ENCODE measurements around the gene FAM83F. TPM values are rescaled to one million over a fixed set of nuclear protein-coding genes. Genes with fewer than 3 reads are reported as not detected.

FAM83F gene
- total RNA-seq, 1 experiment from 2014 or later: 43.1 TPM

- DNase-seq (ENCODE audit: low spot score) (no peak), ATAC-seq (no peak)
- Mint-ChIP-seq H3K4me1 (peaks cover 11% of the 10 kb centered on the region), H3K4me3 (no peak overlapping the region), H3K9me3 (no peaks in the 10 kb centered on the region), H3K27ac (no peak overlapping the region), H3K36me3 (peaks cover 23% of the 10 kb centered on the region), H3K27me3 (ENCODE audit: low read depth) (no peaks in the 10 kb centered on the region)
- CTCF ChIA-PET: interaction anchor here (1.0 to 2.8 kb wide), 4 partner anchors 12 to 89 kb away, joined by 3 to 13 read pairs (median 6); partner anchors contain the start of gene FAM83F
- no peak for TF ChIP-seq KAT7 (CRISPR knock-in tag; IDR thresholded peaks at IDR 0.05; ENCODE audit: borderline replicate concordance)
- TF ChIP-seq GABPB1 (CRISPR knock-in tag; IDR thresholded peaks at IDR 0.05): no peak
- TF ChIP-seq, protein P1, sequence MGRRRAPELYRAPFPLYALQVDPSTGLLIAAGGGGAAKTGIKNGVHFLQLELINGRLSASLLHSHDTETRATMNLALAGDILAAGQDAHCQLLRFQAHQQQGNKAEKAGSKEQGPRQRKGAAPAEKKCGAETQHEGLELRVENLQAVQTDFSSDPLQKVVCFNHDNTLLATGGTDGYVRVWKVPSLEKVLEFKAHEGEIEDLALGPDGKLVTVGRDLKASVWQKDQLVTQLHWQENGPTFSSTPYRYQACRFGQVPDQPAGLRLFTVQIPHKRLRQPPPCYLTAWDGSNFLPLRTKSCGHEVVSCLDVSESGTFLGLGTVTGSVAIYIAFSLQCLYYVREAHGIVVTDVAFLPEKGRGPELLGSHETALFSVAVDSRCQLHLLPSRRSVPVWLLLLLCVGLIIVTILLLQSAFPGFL (CRISPR knock-in tag; IDR thresholded peaks at IDR 0.05; ENCODE audit: borderline replicate concordance): no peak
- TF ChIP-seq TEAD4 (CRISPR knock-in tag; IDR thresholded peaks at IDR 0.05): no peak
- no peak for TF ChIP-seq OVOL2 (CRISPR knock-in tag; IDR thresholded peaks at IDR 0.05; ENCODE audit: borderline replicate concordance)
- POLR2A ChIA-PET: interaction anchor here (1.2 kb wide), 1 partner anchor 12 kb away, joined by 3 read pairs; no protein-coding TSS in a partner anchor
Observed at GRCh38 chr22:40021401-40022000, 26.7 kb downstream of the FAM83F start.

- peaks cover 11% of the 10 kb centered on the region for H3K4me1 Mint-ChIP-seq
- ChIA-PET POLR2A (interaction anchor here (1.2 kb wide), 1 partner anchor 13 kb away, joined by 3 read pairs; no protein-coding TSS in a partner anchor), CTCF (interaction anchor here (1.3 to 4.1 kb wide), 10 partner anchors 13 to 274 kb away, joined by 3 to 146 read pairs (median 14); no protein-coding TSS in a partner anchor)
- no peaks in the 10 kb centered on the region for H3K27me3 Mint-ChIP-seq (ENCODE audit: low read depth)
- H3K9me3 Mint-ChIP-seq: no peaks in the 10 kb centered on the region
- H3K36me3 Mint-ChIP-seq: peaks cover 23% of the 10 kb centered on the region
- no peak for TF ChIP-seq FOXK1 (CRISPR knock-in tag; IDR thresholded peaks at IDR 0.05)
- no peak for TF ChIP-seq HMGA2 (CRISPR knock-in tag; IDR thresholded peaks at IDR 0.05)
- no peak for TF ChIP-seq GTF2I (CRISPR knock-in tag; conservative IDR thresholded peaks at IDR 0.05)
- TF ChIP-seq, protein P2, sequence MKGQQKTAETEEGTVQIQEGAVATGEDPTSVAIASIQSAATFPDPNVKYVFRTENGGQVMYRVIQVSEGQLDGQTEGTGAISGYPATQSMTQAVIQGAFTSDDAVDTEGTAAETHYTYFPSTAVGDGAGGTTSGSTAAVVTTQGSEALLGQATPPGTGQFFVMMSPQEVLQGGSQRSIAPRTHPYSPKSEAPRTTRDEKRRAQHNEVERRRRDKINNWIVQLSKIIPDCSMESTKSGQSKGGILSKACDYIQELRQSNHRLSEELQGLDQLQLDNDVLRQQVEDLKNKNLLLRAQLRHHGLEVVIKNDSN (CRISPR knock-in tag; IDR thresholded peaks at IDR 0.05): no peak
- no peak overlapping the region for H3K4me3 Mint-ChIP-seq
- ATAC-seq (no peak), DNase-seq (ENCODE audit: low spot score) (no peak)
- peak overlapping the region; percentile 63 for H3K27ac Mint-ChIP-seq
Observed at GRCh38 chr22:40022536-40023240, 27.9 kb downstream of the FAM83F start.

- H3K4me3 Mint-ChIP-seq: no peak overlapping the region
- TF ChIP-seq PRRX2 (CRISPR knock-in tag; IDR thresholded peaks at IDR 0.05) (no peak), SP1 (CRISPR knock-in tag; conservative IDR thresholded peaks at IDR 0.05) (no peak), MYBL2 (CRISPR knock-in tag; IDR thresholded peaks at IDR 0.05) (no peak), ZNF671 (CRISPR knock-in tag; IDR thresholded peaks at IDR 0.05) (no peak), ZSCAN18 (CRISPR knock-in tag; IDR thresholded peaks at IDR 0.05) (no peak), TEAD4 (CRISPR knock-in tag; IDR thresholded peaks at IDR 0.05) (no peak), EMX1 (CRISPR knock-in tag; IDR thresholded peaks at IDR 0.05) (no peak), ZNF317 (CRISPR knock-in tag; IDR thresholded peaks at IDR 0.05; ENCODE audit: borderline replicate concordance, low read depth) (no peak), MXD4 (CRISPR knock-in tag; IDR thresholded peaks at IDR 0.05; ENCODE audit: borderline replicate concordance) (no peak)
- TF ChIP-seq, protein P3, sequence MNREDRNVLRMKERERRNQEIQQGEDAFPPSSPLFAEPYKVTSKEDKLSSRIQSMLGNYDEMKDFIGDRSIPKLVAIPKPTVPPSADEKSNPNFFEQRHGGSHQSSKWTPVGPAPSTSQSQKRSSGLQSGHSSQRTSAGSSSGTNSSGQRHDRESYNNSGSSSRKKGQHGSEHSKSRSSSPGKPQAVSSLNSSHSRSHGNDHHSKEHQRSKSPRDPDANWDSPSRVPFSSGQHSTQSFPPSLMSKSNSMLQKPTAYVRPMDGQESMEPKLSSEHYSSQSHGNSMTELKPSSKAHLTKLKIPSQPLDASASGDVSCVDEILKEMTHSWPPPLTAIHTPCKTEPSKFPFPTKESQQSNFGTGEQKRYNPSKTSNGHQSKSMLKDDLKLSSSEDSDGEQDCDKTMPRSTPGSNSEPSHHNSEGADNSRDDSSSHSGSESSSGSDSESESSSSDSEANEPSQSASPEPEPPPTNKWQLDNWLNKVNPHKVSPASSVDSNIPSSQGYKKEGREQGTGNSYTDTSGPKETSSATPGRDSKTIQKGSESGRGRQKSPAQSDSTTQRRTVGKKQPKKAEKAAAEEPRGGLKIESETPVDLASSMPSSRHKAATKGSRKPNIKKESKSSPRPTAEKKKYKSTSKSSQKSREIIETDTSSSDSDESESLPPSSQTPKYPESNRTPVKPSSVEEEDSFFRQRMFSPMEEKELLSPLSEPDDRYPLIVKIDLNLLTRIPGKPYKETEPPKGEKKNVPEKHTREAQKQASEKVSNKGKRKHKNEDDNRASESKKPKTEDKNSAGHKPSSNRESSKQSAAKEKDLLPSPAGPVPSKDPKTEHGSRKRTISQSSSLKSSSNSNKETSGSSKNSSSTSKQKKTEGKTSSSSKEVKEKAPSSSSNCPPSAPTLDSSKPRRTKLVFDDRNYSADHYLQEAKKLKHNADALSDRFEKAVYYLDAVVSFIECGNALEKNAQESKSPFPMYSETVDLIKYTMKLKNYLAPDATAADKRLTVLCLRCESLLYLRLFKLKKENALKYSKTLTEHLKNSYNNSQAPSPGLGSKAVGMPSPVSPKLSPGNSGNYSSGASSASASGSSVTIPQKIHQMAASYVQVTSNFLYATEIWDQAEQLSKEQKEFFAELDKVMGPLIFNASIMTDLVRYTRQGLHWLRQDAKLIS (CRISPR knock-in tag; IDR thresholded peaks at IDR 0.05; ENCODE audit: borderline replicate concordance): no peak
- TF ChIP-seq, protein P4, sequence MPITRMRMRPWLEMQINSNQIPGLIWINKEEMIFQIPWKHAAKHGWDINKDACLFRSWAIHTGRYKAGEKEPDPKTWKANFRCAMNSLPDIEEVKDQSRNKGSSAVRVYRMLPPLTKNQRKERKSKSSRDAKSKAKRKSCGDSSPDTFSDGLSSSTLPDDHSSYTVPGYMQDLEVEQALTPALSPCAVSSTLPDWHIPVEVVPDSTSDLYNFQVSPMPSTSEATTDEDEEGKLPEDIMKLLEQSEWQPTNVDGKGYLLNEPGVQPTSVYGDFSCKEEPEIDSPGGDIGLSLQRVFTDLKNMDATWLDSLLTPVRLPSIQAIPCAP (CRISPR knock-in tag; IDR thresholded peaks at IDR 0.05): no peak
- no peak overlapping the region; the same call in 1 of the 2 replicates for H3K27ac Mint-ChIP-seq
- no peaks in the 10 kb centered on the region for H3K9me3 Mint-ChIP-seq
- CTCF ChIA-PET: interaction anchor here (0.6 to 4.1 kb wide), 26 partner anchors 8 to 489 kb away, joined by 3 to 146 read pairs (median 10); partner anchors contain the start of gene FAM83F
- POLR2A ChIA-PET: interaction anchor here (1.6 kb wide), 1 partner anchor 90 kb away, joined by 6 read pairs; no protein-coding TSS in a partner anchor
- no peaks in the 10 kb centered on the region for H3K27me3 Mint-ChIP-seq (ENCODE audit: low read depth)
- H3K4me1 Mint-ChIP-seq: peaks cover 11% of the 10 kb centered on the region
- peaks cover 23% of the 10 kb centered on the region for H3K36me3 Mint-ChIP-seq
- DNase-seq (ENCODE audit: low spot score): no peak
- no peak for ATAC-seq
Observed at GRCh38 chr22:40023341-40023841, 28.6 kb downstream of the FAM83F start.

Measured in WTC11 (cell line).